DOHH2 (cell line): ENCODE measurements around the gene ASTN1.

Experiments used
- H3F3A ChIP-seq: fragments of 200-600 bp; sonication (generic), shearing (Covaris generic); 2 replicates; pipeline ENCODE4 v1.6.0; 2016; ENCODE audit warnings: antibody characterized with exemption, mild to moderate bottlenecking; ENCODE audit not compliant: control insufficient read depth, insufficient read depth
- H3K27ac ChIP-seq: fragments of 200-600 bp; sonication (generic); 2 replicates; pipeline ENCODE4 v1.5.1; 2014; ENCODE audit warnings: low read depth, mild to moderate bottlenecking, low read length, moderate library complexity
- H3K27me3 ChIP-seq: fragments of 200-600 bp; sonication (generic); 2 replicates; pipeline ENCODE4 v1.6.1; 2014; ENCODE audit warnings: mild to moderate bottlenecking, low read length, mixed read lengths; ENCODE audit not compliant: control insufficient read depth
- H3K36me3 ChIP-seq: fragments of 200-600 bp; sonication (generic); 2 replicates; pipeline ENCODE4 v1.6.1; 2014; ENCODE audit warnings: mild to moderate bottlenecking, low read length, moderate library complexity, mixed read lengths; ENCODE audit not compliant: control insufficient read depth
- H3K4me1 ChIP-seq: fragments of 200-600 bp; sonication (generic); 2 replicates; pipeline ENCODE4 v1.6.1; 2014; ENCODE audit warnings: mild to moderate bottlenecking, low read length, mixed read lengths; ENCODE audit not compliant: control insufficient read depth
- H3K4me2 ChIP-seq: fragments of 200-600 bp; sonication (generic); 2 replicates; pipeline ENCODE4 v1.6.0; 2014; ENCODE audit warnings: mild to moderate bottlenecking, low read length, moderate library complexity
- H3K4me3 ChIP-seq: fragments of 200-600 bp; sonication (generic); 2 replicates; pipeline ENCODE4 v1.5.1; 2014; ENCODE audit warnings: mild to moderate bottlenecking, low read length, mixed read lengths
- H3K79me2 ChIP-seq: fragments of 200-600 bp; sonication (generic); 2 replicates; pipeline ENCODE4 v1.6.1; 2014; ENCODE audit warnings: mild to moderate bottlenecking, low read length, mixed read lengths; ENCODE audit not compliant: control insufficient read depth
- H3K9me2 ChIP-seq: fragments of 200-600 bp; sonication (generic); replicated peaks from 2 replicates; pipeline ENCODE4 v1.6.1; 2014; ENCODE audit warnings: mild to moderate bottlenecking, low read length, mixed read lengths; ENCODE audit not compliant: control insufficient read depth
- H3K9me3 ChIP-seq: fragments of 200-600 bp; sonication (generic); 2 replicates; pipeline ENCODE4 v1.6.1; 2014; ENCODE audit warnings: antibody characterized with exemption, low read length, mixed read lengths; ENCODE audit not compliant: control insufficient read depth, insufficient read depth
- H4K20me1 ChIP-seq: fragments of 200-600 bp; sonication (generic); 2 replicates; pipeline ENCODE4 v1.6.0; 2014; ENCODE audit warnings: low read depth, mild to moderate bottlenecking, antibody characterized with exemption, low read length, moderate library complexity; ENCODE audit not compliant: control insufficient read depth, insufficient read depth
- CTCF ChIP-seq: fragments of 200-600 bp; sonication (generic); IDR thresholded peaks from one replicate; pipeline ENCODE4 v1.5.1; 2014; ENCODE audit warnings: antibody characterized with exemption, mild to moderate bottlenecking, low read depth, low read length; ENCODE audit not compliant: poor library complexity, severe bottlenecking
- EZH2phosphoT487 ChIP-seq: fragments of 200-600 bp; sonication (generic); IDR thresholded peaks from 2 replicates; pipeline ENCODE4 v1.6.1; 2017; ENCODE audit warnings: borderline replicate concordance, mild to moderate bottlenecking, antibody characterized with exemption, low read length, moderate library complexity, mixed read lengths

Gene ASTN1

GRCh38 chr1:176809292-176809691 lies 355.2 kb downstream of the ASTN1 start:
- no peaks in the 10 kb centered on the region for H3K4me1 ChIP-seq
- H3K27me3 ChIP-seq, result no peaks in the 10 kb centered on the region
- no peaks in the 10 kb centered on the region for H4K20me1 ChIP-seq
- no peak overlapping the region for H3K4me3 ChIP-seq
- H3K9me3 ChIP-seq, result no peaks in the 10 kb centered on the region
- no peak overlapping the region for H3K4me2 ChIP-seq
- H3F3A ChIP-seq, result no peaks in the 10 kb centered on the region
- TF ChIP-seq EZH2phosphoT487, result no peak
- TF ChIP-seq CTCF, result no peak
- no peaks in the 10 kb centered on the region for H3K79me2 ChIP-seq
- H3K36me3 ChIP-seq, result no peaks in the 10 kb centered on the region
- H3K27ac ChIP-seq, result no peak overlapping the region
- no peaks in the 10 kb centered on the region for H3K9me2 ChIP-seq
